Glomerular visceral epithelial cell (primary cell): ENCODE results near the gene ARHGDIB.

Experiments
- DNase-seq: peaks from one replicate; pipeline ENCODE4 v3.0.0-alpha.2; 2016; ENCODE audit errors: extremely low spot score

Gene ARHGDIB

DNA sequence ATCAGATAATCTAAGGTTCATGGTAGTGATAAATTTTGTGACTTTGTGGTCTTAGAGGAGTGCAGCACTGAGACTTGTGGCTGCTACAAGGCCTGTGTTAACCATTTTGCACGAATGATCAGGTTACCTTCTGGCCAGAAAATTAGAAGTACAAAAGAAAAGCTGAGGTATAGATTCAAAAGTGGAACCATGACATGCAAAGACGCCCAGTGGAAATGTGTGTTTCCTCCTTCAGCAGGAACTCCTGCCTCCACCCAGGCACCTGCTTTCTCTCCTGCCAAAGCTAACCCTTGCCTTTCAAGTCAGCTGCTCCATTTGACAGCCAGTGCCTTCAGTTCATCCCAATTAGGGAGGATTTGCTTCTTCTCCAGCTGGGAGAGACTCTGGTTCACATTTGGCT lies 21.6 kb upstream of the ARHGDIB start:
- no peak for DNase-seq

DNA sequence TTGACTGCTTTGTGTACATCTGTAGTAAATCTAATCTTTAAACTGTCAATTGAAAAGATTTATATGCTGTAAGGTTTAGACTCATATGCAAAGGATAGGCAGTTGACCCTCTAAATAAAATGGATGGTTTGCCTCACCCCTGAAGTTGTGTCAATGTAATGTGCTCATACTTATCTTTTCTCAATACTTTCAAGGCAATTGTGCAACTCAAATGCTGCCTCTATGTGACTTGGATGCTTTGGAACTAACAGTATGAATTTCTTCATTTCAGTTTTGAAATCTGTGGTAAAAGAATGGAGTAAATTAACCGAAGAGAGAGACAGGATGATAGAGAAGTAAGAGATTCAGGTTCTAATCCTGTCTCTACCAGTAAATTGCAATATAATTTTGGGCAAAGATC lies 21.2 kb upstream of the ARHGDIB start:
- no peak for DNase-seq

DNA sequence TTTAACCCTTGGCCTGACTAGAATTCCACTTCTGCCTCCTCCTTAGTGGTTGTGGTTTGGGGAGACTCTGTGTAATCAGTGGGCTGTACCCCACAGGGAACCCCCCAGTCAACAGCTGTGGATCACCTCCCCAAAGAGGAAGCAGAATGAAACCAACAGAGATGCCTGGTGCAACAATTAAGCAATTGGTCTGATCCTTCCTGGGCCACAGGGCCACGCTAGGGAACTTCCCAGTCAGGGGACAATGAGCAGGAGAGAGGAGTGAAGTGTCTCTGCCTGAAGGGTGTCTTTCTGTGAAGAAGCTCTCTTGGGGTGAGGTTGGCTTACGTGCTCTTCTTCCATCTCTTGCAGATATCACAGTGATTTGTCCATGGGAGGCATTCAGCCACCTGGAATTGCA lies 19.6 kb upstream of the ARHGDIB start:
- DNase-seq: no peak

DNA sequence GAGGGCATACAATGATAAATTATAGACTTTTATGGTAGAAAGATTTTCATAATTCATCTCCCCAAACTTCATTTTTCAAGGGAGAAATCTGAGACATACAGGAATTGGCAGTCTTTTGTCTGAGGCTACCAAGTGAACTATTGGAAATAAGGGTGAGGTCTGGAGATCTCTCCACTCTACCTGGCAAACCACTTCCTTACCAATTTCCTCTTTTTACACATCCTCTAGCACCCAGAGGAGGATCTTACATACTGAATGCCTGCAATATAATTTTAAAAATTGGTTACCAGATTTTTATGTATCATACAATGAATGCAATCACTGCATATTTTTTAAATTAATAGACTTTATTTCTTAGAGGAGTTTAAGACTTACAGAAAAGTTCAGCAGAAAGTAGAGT lies 18.1 kb upstream of the ARHGDIB start:
- no peak for DNase-seq

DNA sequence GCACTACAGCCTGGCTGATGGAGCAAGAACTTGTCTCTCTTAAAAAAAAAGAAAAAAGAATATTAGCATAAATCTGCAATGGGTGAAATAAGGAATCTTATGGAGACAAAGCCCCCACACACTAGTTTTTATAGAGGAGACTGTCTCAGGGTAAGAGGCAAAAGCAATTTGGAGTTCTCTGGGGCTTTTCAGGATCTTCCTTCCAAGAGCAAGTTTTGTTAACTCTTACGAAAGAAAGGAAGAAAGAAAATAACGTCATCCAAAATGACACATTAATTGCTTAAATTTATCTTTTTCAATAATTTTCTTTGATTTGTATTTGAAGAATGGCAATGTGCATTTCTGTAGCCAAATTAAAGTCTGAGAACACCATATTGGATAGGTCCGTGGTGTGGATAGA lies 15.3 kb upstream of the ARHGDIB start:
- no peak for DNase-seq

DNA sequence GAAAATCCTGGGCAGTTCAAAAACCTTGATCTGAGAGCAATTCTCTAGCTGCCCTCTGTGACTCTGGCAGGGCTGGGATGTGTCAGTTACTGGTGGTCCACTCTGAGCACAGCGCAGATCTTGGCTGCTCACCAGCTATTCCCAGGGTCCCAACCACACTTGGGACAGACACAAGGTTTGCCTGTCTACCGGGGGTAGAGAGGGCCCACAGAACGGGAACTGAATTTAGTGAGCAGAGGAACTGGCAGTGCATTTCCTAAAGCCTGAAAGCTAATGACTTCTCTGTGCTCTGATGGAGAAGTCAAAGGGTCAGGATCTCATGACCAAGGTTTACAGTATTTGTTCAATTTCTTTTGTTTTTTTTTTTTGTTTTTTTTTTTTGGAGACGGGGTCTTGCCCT lies 14.1 kb upstream of the ARHGDIB start:
- DNase-seq: no peak

DNA sequence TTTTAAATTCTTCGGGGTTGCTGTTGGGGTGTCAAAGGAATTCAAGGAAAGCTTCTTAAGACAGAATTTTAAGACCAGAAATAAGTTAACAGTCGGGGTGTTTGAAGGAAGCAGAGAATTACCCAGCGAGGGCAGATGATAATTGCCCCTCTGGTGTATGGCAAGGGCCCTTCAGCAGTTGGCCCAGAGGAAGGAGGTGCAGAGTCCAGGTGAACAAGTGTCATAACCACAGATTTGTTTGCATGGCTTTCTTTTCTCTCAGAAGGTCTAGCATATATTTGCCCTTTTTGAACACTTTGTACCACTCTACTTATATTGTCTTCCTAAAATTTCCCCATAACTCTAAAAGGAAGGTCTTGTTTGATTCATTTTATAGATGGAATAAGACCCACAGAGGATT lies 13.2 kb upstream of the ARHGDIB start:
- no peak for DNase-seq

DNA sequence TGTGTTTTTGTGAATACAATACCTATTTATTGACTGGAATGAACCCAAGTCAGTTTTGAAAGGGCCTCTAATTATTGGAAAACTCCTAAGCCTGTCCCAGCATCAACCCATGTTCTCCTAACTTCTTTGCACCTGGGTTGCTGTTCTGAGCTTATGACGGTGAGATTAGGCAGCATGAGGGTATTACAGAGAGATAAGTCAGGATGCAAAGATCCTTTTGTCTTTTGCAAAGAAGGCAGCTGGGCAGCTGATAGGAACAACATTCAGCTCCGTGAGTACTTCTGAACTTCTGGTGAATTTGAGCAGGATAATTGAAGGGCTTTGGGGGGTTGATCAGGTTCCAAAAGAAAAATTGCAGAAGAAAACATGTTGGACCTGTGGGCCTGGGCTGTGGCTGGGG lies 11.4 kb upstream of the ARHGDIB start, which contains the start of gene PDE6H:
TSS of gene PDE6H (plus strand) at position 227 of the 400 bp plus-strand sequence. CDS start 4,971 bp downstream, outside the sequence.
- DNase-seq: no peak

DNA sequence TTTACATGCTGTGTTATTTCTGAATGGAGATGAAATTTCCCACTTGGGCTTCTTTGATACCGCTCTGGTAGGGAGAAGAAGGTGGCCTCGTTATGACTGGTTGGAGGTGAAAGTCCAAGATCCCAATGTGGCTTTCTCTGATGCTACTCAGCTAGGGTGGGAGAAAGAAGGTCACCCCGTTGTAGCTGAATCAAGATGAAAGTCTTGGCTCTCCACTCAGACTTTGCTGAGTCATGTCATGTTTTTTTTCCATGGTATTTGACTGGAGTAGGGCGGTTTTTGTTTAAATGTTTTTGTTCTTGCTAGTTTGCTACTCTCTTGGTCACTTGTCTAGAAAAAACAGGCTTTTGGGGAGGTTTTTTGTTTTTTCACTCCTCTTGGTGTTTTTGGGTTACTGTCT lies 9.1 kb upstream of the ARHGDIB start:
- DNase-seq: no peak

DNA sequence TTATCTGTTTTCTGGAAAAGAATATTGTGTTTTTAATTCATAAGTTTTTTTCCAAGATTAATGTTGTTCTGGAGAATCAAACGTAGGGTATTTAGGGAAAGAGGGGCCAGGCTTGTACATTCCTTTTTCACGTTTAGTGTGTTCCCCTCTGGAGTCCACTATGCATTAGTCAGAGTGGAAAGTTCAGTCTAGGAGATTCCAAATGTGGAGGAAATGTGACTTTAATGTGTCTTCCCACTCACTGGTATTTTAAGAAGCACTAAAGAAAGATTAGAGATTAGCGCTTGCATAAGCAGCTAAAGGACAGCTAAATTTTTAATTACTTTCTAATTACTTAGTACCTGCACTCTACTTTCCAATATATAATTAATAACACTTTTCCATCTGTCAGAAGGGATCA lies 7.1 kb upstream of the ARHGDIB start:
- DNase-seq: no peak

DNA sequence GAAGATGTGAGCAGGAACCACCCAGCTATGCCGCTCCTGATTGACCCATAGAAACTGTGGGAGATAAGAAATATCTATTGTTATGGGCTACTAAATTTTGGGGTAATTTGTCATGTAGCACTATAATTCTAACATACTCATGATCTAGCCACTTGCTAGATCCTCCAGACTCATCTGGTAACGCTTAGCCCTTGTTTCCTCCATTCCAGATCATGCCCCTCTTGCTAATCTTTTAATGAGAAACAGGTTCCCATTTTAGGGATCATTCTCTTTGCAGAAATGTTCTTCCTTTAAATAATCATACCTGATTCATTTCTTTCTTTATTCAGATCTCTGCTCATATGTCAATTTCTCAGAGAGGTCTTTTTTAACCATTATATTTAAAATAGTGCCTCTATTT lies 3.8 kb upstream of the ARHGDIB start:
- DNase-seq: no peak

DNA sequence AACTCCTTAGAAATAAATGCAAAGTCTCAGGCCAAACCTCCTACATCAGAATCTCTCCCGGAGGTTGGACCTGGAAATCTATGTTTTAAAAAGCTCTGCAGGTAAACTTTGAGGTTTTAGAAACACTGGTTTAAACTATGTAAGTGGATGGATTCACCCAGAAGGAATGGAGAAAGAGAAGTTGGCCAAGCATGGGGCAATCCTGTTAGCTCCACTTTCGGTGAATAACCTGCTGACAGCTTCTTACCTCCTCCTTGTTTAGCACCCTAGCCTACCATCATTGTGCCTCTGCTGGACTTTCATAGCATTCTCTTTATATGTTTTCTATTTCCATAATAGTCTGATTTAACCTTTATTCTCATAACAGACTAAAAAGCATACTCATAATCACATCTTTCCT lies 3.0 kb upstream of the ARHGDIB start:
- no peak for DNase-seq

DNA sequence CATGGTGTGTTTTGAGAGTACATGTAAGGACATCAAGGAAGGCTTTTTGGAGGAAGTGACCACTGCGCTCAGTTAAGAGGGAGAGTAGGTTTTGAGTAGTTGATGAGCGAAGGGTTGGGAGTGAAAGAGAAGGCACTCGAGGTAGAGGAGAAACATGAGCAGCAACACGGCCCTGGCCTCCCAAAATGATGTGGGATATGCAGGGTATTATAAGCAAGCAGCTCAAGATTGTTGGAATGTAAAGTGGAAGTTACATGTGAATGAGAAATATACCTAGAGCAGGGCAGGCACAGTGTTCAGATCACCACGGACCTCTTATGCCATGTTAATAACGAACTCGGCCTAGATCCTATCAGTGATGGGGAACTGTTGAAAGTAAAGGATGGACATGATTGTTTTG lies 2.1 kb upstream of the ARHGDIB start:
- no peak for DNase-seq

DNA sequence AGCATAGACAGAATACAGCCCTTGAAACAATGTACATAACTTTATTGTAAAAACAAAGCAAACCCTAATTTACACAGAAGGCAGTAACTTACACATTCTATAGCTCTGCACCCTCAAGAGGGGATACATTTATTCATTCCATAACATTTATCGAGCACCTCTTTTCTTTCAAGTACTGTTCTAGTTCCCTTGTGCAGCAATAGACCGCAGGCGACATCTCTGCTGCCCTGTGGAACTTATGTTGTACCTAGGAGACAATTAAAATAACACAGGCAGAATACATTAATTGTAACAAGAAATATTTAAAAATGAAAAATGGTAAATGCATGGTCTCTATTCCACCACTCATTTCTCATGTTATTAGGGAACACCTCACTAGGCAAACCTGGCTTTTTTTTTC lies 1.4 kb upstream of the ARHGDIB start:
- no peak for DNase-seq

DNA sequence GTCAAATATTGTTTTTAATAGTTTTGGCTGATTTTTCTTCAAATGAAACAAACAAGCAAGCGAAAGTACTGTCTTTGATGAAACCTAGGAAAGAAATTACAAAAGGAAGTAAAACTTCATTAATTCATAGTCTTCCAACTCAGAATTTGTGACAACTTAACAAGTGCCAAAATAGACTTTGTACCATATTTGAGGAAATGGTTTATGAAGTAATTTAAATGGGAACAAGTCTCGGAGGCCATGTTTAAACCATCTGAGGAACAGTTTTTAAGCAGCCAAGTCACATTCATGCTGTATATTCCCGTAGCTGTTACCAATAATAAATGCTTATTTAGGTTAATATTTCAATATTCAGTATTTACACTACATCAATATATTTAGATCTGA lies 745 bp upstream of the ARHGDIB start:
- no peak for DNase-seq

DNA sequence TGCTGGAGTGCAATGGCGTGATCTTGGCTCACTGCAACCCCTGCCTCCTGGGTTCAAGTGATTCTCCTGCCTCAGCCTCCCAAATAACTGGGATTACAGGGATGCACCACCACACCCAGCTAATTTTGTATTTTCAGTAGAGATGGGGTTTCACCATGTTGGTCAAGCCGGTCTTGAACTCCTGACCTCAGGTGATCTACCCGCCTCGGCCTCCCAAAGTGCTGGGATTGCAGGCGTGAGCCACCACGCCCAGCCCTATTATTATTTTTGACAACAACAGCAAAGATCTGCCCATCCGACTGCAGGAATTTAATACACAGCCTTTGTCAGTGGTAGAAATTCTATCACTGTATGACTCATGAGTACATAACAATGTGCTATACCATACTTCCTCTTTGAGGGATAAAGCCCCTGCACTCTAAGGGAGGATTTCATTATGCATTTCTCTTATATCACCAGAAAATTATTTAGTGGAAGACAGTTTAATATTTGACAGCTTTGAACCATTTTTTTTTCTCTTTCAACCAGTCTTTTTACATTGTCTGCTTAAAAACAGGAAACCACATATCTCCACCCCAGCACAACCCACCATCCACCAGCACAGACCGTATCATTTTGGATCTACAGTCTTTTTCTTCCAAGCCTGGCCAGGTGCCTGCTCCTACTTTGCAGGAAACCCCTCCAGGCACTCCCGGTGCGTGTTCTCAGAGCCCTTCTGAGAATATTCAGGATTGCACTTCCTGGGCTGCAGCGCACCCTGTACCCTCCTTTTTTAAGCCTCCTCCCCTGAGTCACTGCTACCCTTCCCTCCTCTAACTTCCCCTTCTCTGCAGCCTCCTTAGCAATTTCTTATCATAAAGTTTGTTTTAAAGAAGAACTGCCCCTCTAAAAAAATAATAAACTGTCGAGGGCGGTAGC lies 594 bp downstream of the ARHGDIB start:
- DNase-seq: peak; percentile 41

DNA sequence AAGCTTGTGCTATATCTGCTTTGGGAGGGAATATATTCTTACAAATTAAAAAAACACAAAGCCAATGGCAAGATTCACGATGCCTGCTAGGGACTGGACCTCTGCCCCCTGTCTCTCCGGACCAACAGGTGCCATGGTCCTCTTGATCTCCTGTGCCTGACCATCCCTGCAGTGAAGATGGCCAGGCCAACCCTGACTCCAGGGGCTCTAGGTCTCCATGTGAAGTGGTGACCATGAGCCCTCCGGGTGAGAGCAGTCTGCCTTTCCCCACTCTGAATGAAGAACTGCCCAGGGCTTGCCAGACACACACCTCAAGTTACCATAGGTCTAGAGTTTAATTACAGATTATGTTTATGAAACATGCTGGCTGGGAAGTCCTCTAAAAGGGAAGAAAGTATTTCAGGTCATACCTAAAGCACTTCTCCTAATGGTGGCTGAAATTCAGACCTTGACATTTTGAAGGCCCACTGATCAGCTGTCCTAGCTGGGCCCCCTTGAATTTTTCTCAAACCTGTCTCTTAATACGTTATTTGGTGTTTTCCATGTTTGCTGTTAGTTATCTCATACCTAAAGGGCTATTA lies 1.4 kb downstream of the ARHGDIB start:
- DNase-seq: no peak

DNA sequence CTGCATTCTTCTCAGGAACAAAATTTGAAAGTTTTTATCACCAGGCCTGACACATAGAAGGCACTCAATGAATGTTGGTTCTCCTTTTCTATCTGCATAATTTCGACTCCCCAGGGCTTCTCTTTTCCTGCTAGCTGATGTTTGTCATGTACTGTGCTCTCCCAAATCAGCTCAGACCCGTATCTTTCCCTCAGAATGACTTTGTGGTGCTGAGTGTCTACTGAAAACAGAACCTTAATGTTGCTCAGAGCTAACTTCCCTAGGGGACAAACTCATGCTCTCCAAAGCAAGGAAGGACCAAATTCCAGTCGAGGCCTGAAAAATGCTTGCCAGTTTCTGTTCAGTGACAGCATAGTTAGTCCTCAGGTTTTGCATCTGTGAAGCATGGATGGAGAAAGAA lies 1.9 kb downstream of the ARHGDIB start:
- no peak for DNase-seq

DNA sequence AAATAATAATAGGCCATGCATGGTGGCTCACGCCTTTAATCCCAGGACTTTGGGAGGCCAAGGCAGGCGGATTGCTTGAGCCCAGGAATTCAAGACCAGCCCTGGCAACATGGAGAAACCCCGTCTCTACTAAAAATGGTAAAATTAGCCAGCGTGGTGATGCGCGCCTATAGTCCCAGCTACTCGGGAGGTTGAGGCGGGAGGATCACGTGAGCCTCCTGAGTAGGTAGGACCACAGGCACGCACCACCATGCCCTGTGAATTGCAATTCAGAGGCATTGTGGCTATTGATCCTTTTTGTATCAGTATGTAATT lies 2.3 kb downstream of the ARHGDIB start:
- no peak for DNase-seq

DNA sequence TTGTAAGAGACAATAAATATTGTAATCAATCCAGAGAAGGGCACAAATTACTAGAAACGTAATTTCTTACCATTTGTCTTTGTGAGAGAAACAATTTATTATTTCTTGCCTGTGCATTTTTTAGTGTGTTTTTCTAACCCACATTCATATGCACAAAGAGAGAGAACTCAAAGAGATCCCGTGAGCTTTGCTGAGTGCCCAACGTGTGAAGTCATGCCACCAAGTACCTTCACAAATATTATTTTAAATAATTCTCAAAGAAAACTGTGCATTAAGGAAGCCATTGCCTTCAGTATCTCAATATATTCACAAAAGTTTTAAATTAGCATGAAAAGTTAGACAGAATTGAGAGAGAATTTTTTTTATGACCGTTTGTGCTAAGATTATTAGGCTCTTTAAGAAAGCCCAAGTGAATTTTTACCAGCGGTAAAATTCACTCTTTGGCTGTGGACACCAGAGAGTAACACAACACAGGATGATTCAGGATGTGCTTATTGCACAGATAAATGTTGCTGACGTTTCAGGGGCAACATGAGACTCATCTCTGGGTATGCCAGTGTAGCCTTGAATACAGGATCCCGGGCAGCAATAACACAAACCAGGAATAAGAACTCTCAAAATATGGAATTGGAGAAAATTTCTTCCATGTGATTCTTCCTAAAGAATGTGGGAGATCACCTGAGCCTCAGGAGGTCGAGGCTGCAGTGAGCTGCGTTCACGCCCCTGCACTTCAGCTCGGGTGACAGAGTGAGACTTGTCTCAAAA lies 2.9 kb downstream of the ARHGDIB start:
- no peak for DNase-seq

DNA sequence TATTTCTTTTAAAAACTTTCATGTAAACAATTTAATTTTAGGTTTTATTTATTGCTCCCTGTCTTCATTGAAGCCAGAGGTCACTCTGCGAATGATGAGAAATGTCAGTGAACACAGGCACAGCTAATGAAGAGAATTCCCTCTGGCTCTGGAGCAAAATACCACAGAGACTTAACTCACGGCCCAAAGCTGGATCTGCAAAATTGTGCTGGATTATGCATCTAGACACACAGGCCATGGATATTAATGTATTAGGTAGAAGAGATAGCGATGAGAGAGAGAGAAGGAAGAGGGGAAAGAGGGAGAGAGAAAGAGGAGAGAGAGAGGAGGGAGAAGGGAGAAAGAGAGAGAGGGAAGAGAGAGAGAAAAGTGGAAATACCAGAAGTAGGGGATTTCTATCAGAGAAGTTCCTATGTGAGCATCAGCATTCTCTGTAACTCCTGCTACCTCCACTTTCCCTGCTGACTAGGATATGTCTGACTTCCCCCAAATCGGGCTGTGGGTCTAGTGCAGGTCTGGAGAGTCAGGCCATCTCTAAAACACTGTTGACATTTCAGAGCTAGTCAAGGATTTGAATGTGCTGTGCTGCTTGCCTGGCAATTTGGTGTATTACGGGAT lies 3.7 kb downstream of the ARHGDIB start:
- DNase-seq: no peak

DNA sequence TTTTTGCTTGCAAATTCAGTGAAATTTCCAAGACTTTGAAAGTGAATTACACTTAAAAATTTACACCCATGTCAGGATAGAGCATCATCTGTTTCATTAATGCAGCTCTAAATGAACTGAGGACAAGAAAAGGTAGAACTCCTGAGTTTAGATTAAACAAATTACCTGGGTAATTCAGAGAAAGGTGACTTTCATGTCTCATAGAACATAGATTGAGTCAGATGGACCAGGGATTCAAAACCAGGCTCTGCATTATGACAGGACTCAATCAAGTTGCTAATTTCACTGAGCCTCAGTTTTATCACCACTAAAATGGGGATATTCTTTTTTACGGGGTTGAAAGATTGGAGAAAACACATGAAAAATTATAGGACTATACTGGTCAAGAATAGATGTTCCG lies 4.5 kb downstream of the ARHGDIB start:
- DNase-seq: no peak
